ENCODE data around the gene CEP170B. TPM values are rescaled to one million over a fixed set of nuclear protein-coding genes. Genes with fewer than 3 reads are reported as not detected.

The CEP170B gene
- total and polyA plus RNA-seq, 2 of the 13 experiments (the other 11 are each of a cell fraction or from before 2014, with no cell fraction given): 4.3 to 8.8 TPM

DNA sequence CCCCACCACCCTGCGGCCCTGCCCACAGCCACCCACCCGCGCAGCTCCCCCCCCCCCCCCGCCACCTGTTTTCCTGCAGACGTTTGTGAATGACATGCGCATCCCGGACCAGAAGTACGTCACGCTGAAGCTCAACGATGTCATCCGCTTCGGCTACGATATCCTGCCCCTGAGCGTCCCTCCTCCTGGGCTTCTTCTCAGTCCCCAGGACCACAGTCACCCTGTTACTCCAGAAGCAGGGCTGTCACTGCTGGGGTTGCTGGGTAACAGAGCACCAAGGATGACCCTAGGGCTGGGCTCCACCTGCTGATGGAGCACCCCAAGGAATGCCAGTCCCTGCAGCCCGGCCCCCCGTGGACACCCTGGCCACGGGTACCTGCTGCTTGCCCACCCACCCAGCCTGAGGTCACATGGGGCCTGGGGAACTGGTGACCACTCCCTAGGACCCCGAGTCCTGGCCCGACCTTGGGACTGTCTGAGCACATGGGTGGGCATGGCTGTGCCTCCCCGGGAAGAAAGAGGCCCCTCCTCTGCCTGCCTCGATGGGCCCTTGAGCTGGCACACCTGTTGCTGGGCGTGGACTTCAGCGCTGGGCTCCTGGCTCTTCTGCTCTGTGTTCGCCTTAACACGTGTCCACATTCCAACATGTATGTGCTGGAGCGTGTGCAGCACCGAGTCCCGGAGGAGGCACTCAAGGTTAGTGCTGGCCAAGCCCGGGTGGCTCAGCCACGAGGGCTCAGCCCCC lies 12.9 kb downstream of the CEP170B start:
- Histone ChIP-seq H2AFZ (ENCODE audit: low read length) (no peak overlapping the region), H3K27me3 (ENCODE audit: control insufficient read depth in 1 of 2, insufficient read depth in 2 of 2, low read length in 2 of 2) (no peaks in the 10 kb centered on the region), H3K27ac (ENCODE audit: extremely low read length, insufficient read depth, low read length) (no peak overlapping the region), H3K9me3 (ENCODE audit: low read length) (no peaks in the 10 kb centered on the region), H3K9ac (ENCODE audit: insufficient read depth, low read depth, low read length) (no peak overlapping the region), H3K36me3 (replicated peaks in 1 of 2; ENCODE audit: control insufficient read depth in 1 of 2, insufficient read depth in 2 of 2, low read length in 2 of 2) (peaks cover 11 to 28% of the 10 kb centered on the region in 2 experiments; a peak in 4 of 5 replicates), H3K4me1 (ENCODE audit: insufficient read depth, low read length) (no peaks in the 10 kb centered on the region), H3K4me3 (replicated peaks in 1 of 3; ENCODE audit: insufficient read depth in 1 of 3, low read depth in 2 of 3, low read length in 3 of 3) (no peak overlapping the region), H3K4me2 (ENCODE audit: low read depth, low read length) (no peak overlapping the region), H4K20me1 (ENCODE audit: insufficient read depth, low read length) (peaks cover 5% of the 10 kb centered on the region; the same call in 1 of the 2 replicates), H3K79me2 (ENCODE audit: insufficient read depth, low read length) (peaks cover 2% of the 10 kb centered on the region)
- no peak for FAIRE-seq
- in situ Hi-C loops (cut with HindIII; ENCODE audit: extremely low pct_ligation_motif_present, low pct_unique_long_range_greater_than_20kb): no loop called here
- no peak for ATAC-seq
- intact Hi-C loops (cut with micrococcal nuclease; ENCODE audit: unreplicated experiment): no loop called here
- WGBS (ENCODE audit: low lambda C conversion rate): 98% methylated on average over 20 of the region's 30 CpGs
- BruUV-seq (replicated peaks): no TSS peak
- ChIA-PET POLR2A (no interaction called here), CTCF (ENCODE audit: low intra/inter-chr PET ratio, low total read pairs) (no interaction called here)
- DNase-seq (ENCODE audit: low spot score): no peak
- no peak for TF ChIP-seq ZNF780A (CRISPR knock-in tag; IDR thresholded peaks at IDR 0.05)
- TF ChIP-seq, protein P1, sequence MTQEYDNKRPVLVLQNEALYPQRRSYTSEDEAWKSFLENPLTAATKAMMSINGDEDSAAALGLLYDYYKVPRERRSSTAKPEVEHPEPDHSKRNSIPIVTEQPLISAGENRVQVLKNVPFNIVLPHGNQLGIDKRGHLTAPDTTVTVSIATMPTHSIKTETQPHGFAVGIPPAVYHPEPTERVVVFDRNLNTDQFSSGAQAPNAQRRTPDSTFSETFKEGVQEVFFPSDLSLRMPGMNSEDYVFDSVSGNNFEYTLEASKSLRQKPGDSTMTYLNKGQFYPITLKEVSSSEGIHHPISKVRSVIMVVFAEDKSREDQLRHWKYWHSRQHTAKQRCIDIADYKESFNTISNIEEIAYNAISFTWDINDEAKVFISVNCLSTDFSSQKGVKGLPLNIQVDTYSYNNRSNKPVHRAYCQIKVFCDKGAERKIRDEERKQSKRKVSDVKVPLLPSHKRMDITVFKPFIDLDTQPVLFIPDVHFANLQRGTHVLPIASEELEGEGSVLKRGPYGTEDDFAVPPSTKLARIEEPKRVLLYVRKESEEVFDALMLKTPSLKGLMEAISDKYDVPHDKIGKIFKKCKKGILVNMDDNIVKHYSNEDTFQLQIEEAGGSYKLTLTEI (CRISPR knock-in tag; conservative IDR thresholded peaks at IDR 0.05): no peak
- TF ChIP-seq, protein P2, sequence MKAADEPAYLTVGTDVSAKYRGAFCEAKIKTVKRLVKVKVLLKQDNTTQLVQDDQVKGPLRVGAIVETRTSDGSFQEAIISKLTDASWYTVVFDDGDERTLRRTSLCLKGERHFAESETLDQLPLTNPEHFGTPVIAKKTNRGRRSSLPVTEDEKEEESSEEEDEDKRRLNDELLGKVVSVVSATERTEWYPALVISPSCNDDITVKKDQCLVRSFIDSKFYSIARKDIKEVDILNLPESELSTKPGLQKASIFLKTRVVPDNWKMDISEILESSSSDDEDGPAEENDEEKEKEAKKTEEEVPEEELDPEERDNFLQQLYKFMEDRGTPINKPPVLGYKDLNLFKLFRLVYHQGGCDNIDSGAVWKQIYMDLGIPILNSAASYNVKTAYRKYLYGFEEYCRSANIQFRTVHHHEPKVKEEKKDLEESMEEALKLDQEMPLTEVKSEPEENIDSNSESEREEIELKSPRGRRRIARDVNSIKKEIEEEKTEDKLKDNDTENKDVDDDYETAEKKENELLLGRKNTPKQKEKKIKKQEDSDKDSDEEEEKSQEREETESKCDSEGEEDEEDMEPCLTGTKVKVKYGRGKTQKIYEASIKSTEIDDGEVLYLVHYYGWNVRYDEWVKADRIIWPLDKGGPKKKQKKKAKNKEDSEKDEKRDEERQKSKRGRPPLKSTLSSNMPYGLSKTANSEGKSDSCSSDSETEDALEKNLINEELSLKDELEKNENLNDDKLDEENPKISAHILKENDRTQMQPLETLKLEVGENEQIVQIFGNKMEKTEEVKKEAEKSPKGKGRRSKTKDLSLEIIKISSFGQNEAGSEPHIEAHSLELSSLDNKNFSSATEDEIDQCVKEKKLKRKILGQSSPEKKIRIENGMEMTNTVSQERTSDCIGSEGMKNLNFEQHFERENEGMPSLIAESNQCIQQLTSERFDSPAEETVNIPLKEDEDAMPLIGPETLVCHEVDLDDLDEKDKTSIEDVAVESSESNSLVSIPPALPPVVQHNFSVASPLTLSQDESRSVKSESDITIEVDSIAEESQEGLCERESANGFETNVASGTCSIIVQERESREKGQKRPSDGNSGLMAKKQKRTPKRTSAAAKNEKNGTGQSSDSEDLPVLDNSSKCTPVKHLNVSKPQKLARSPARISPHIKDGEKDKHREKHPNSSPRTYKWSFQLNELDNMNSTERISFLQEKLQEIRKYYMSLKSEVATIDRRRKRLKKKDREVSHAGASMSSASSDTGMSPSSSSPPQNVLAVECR (CRISPR knock-in tag; IDR thresholded peaks at IDR 0.05; ENCODE audit: borderline replicate concordance): no peak
- TF ChIP-seq NFIB (CRISPR knock-in tag; IDR thresholded peaks at IDR 0.05; ENCODE audit: borderline replicate concordance): no peak
- no peak for TF ChIP-seq RFX5 (IDR thresholded peaks at IDR 0.05; ENCODE audit: low read depth, low read length)
- TF ChIP-seq, protein P3, sequence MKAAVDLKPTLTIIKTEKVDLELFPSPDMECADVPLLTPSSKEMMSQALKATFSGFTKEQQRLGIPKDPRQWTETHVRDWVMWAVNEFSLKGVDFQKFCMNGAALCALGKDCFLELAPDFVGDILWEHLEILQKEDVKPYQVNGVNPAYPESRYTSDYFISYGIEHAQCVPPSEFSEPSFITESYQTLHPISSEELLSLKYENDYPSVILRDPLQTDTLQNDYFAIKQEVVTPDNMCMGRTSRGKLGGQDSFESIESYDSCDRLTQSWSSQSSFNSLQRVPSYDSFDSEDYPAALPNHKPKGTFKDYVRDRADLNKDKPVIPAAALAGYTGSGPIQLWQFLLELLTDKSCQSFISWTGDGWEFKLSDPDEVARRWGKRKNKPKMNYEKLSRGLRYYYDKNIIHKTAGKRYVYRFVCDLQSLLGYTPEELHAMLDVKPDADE (CRISPR knock-in tag; IDR thresholded peaks at IDR 0.05): no peak
- no peak for TF ChIP-seq MTA3 (CRISPR knock-in tag; IDR thresholded peaks at IDR 0.05)
- TF ChIP-seq KLF6 (CRISPR knock-in tag; IDR thresholded peaks at IDR 0.05): no peak
- no peak for TF ChIP-seq ZNF12 (CRISPR knock-in tag; IDR thresholded peaks at IDR 0.05)
- TF ChIP-seq MED13 (CRISPR knock-in tag; IDR thresholded peaks at IDR 0.05): no peak
- TF ChIP-seq, protein P4, sequence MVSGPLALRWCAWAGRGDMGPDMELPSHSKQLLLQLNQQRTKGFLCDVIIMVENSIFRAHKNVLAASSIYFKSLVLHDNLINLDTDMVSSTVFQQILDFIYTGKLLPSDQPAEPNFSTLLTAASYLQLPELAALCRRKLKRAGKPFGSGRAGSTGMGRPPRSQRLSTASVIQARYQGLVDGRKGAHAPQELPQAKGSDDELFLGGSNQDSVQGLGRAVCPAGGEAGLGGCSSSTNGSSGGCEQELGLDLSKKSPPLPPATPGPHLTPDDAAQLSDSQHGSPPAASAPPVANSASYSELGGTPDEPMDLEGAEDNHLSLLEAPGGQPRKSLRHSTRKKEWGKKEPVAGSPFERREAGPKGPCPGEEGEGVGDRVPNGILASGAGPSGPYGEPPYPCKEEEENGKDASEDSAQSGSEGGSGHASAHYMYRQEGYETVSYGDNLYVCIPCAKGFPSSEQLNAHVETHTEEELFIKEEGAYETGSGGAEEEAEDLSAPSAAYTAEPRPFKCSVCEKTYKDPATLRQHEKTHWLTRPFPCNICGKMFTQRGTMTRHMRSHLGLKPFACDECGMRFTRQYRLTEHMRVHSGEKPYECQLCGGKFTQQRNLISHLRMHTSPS (CRISPR knock-in tag; IDR thresholded peaks at IDR 0.05; ENCODE audit: low read depth): no peak
- TF ChIP-seq ZNF354B (CRISPR knock-in tag; IDR thresholded peaks at IDR 0.05): no peak
- TF ChIP-seq, protein P5, sequence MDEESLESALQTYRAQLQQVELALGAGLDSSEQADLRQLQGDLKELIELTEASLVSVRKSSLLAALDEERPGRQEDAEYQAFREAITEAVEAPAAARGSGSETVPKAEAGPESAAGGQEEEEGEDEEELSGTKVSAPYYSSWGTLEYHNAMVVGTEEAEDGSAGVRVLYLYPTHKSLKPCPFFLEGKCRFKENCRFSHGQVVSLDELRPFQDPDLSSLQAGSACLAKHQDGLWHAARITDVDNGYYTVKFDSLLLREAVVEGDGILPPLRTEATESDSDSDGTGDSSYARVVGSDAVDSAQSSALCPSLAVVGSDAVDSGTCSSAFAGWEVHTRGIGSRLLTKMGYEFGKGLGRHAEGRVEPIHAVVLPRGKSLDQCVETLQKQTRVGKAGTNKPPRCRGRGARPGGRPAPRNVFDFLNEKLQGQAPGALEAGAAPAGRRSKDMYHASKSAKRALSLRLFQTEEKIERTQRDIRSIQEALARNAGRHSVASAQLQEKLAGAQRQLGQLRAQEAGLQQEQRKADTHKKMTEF (CRISPR knock-in tag; IDR thresholded peaks at IDR 0.05): no peak
- no peak for TF ChIP-seq ZNF550 (CRISPR knock-in tag; IDR thresholded peaks at IDR 0.05; ENCODE audit: borderline replicate concordance)
